ENCODE data around the gene NMUR1.

Gene NMUR1

DNA sequence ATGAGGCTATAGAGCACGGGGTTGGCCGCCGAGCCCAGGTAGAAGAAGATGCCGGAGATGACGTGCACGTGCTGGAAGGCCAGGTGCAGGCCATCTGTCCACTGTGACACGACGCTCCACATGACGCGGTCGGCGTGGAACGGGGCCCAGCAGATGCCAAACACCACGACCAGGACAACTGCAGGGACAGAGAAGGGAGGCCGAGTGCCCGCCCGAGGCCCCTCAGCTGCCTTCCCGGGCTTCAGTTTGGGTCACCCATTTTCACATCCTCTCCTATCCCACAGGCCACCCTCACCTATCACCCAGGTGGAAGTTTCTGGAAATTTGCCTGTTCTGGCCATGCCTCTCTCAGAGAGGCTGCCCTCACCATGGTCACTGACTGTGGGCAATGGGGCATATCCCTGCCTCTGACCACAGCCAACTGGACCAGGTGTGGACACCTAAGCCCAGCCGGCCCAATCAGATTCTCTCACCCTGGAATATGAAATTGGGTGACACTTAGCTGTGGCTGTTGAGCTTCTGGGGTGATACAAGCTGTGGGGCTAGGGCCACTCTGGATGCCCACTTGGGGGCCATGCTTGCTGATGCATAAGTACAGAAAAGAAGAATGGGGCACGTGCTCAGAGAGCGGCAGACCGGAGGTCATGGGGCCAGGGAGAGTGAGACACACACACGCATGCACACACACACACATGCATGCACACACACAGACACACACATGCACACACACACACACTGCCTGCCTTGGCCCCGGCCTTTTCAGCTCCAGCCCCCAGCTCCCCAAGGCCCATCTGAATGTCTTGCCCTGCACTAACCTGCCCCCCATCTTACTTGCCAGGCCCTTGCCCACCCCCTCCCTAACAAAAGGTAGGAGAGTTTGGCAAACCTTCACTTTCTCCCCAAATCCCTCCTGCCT, 4.7 kb downstream of the NMUR1 start:
- H3K4me1 ChIP-seq (ENCODE audit: control insufficient read depth, insufficient read depth, low read length), result no peaks in the 10 kb centered on the region; the same call in 1 of the 2 replicates
- DNase-seq (ENCODE audit: low read depth, low spot score), result no peak
- no peak overlapping the region for H3K27ac ChIP-seq (ENCODE audit: low read length)
- no peak overlapping the region for H3K4me3 ChIP-seq (ENCODE audit: low read length)
- no peaks in the 10 kb centered on the region for H3K36me3 ChIP-seq (ENCODE audit: control insufficient read depth, insufficient read depth, low read length)
- no peaks in the 10 kb centered on the region for H3K9me3 ChIP-seq (ENCODE audit: control insufficient read depth, insufficient read depth, low read length)
- no CpG with 5 or more reads among the region's 24 CpGs for WGBS (ENCODE audit: insufficient coverage, insufficient read length)
- peaks cover 3% of the 10 kb centered on the region; the same call in 1 of the 2 replicates for H3K27me3 ChIP-seq (ENCODE audit: control insufficient read depth, insufficient read depth, low read length)

DNA sequence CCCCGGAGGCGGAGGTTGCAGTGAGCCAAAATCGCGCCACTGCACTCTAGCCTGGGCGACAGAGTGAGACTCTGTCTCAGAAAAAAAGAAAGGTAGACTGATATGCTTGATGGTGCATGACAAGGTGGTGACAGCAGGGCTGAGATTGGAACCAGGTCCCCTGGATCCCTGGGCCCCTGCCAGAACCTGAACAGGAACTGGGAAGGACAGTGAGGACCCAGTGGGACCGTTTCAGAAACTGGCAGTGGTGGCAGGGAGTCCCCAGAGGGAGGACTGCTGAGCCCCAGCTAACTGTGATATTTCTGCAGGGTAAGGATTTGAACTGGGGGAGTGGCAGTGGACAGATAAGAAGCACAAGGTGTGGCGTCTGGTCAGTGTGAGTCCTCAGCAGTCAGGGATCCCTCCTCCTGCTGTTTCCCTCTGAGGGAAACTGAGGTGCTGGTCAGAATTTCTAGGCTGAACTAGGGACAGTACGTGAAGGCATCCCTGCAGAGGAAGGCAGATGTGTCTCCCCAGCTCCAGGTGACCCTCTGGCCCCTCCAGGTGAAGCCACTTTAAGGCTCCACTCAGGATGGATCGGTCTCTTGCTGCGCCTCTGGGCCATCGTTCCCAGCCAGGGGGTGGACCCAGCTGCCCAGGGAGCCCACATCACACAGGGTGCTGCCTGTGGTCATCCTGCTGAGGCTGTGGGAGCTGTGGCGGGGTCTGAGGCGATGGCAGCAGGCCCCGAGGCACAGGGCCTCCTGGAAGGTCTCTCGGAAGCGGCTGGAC, 5.6 kb downstream of the NMUR1 start:
- DNase-seq (ENCODE audit: low read depth, low spot score), result no peak
- Histone ChIP-seq H3K27ac (ENCODE audit: low read length) (no peak overlapping the region), H3K9me3 (ENCODE audit: control insufficient read depth, insufficient read depth, low read length) (no peaks in the 10 kb centered on the region), H3K4me1 (ENCODE audit: control insufficient read depth, insufficient read depth, low read length) (no peaks in the 10 kb centered on the region; the same call in 1 of the 2 replicates), H3K27me3 (ENCODE audit: control insufficient read depth, insufficient read depth, low read length) (peaks cover 2% of the 10 kb centered on the region; the same call in 1 of the 2 replicates), H3K36me3 (ENCODE audit: control insufficient read depth, insufficient read depth, low read length) (no peaks in the 10 kb centered on the region), H3K4me3 (ENCODE audit: low read length) (no peak overlapping the region)
- WGBS (ENCODE audit: insufficient coverage, insufficient read length), result no CpG with 5 or more reads among the region's 16 CpGs

DNA sequence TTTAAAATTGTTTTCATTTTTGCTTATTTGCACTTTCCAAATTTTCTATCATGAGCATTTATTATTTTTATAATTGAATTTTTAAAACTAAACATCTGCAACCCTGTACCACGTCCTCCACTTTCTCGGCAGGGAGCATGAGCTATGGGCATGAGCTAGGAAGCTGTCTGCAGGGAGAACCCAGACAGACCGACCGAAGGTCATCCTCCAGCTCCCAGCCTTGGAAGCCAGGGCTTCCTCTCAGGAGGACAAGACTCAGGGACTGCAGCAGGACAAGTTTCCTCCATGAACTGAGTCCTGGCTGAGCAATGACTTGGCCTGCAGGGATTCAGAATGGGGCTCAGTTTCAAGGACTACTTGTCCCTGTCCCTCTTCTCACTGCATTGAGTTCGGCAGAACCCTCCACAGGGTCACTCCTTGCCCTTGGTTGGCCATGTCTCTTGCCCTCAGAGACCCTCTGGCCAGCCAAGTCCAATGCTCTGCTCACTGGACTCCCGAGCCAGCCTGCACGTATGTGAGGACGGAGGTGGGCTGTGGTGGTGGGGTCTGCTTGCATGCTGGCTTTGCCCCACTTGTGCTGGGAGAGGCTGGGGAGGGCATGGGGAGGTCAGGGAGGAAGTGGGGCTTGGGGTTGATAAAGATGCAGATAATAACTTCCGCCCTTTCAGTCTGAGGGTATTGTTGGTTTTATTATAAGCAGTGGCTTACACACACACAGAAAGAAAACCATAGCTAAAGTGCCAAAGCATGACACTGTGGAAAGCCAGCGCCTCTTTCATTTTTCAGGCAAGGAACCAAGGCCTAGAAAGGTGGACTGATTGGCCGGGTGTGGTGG, 6.6 kb downstream of the NMUR1 start:
- Histone ChIP-seq H3K27ac (ENCODE audit: low read length) (no peak overlapping the region), H3K36me3 (ENCODE audit: control insufficient read depth, insufficient read depth, low read length) (no peaks in the 10 kb centered on the region), H3K27me3 (ENCODE audit: control insufficient read depth, insufficient read depth, low read length) (no peaks in the 10 kb centered on the region), H3K9me3 (ENCODE audit: control insufficient read depth, insufficient read depth, low read length) (no peaks in the 10 kb centered on the region), H3K4me3 (ENCODE audit: low read length) (no peak overlapping the region), H3K4me1 (ENCODE audit: control insufficient read depth, insufficient read depth, low read length) (no peaks in the 10 kb centered on the region; the same call in 1 of the 2 replicates)
- WGBS (ENCODE audit: insufficient coverage, insufficient read length), result no CpG with 5 or more reads among the region's 11 CpGs
- no peak for DNase-seq (ENCODE audit: low read depth, low spot score)

DNA sequence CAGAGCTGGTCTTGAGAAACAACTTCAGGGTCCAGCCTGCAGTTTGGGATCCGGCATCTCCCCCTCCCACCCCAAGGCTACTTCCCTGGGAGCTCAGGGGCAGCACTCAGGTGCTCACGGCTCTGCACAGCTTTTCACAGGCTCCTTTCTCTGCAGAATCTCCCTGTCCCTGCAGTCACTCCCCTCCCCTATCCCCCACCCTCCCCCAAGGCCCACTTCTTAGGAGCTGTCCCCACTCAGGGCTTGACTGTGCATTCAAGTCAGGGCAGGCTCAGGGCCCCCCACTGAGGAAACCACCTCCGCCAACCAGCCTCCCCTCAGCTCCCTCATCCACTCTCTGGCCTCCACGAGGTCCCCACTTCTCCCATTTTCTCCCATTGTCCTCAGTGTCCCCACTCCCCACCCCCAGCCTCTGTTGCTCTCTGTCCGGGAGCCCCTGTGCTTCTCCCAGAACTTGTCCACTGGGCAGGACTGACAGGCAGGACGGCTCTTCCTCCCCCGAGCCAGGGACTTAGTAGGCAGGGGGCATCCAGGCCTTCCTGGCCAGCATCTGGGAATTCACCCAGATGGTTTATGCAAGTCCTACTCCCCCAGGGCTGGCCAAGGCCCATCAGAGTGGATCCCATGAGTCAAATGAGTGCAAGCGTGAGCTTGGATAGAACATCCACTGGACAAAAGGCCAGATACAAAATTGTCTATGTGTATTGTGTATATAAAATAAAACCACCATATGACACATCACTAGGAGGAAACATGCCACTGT, 7.6 kb downstream of the NMUR1 start:
- Histone ChIP-seq H3K9me3 (ENCODE audit: control insufficient read depth, insufficient read depth, low read length) (no peaks in the 10 kb centered on the region), H3K36me3 (ENCODE audit: control insufficient read depth, insufficient read depth, low read length) (no peaks in the 10 kb centered on the region), H3K27ac (ENCODE audit: low read length) (no peak overlapping the region), H3K4me3 (ENCODE audit: low read length) (no peak overlapping the region), H3K27me3 (ENCODE audit: control insufficient read depth, insufficient read depth, low read length) (no peaks in the 10 kb centered on the region), H3K4me1 (ENCODE audit: control insufficient read depth, insufficient read depth, low read length) (no peaks in the 10 kb centered on the region; the same call in 1 of the 2 replicates)
- DNase-seq (ENCODE audit: low read depth, low spot score), result no peak
- no CpG with 5 or more reads among the region's 8 CpGs for WGBS (ENCODE audit: insufficient coverage, insufficient read length)

DNA sequence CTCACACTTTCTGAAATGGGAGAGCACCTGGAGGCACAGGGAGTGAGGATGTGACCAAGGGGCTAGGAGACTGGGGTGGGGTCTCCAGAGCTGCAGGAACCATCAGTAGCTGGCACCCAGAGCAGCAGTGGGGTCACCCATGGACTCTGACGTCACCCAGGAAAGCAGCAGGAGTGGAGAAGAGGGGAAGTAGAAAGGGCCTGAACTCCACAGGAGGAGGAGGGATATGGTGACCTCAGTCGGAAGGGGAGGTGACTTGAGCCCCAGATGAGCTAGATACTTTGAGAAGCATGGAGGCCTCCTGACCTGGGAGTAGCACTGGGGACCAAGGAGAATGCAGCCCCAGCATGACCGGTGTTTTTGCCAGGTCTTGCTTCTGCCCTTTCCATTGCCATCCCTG, 8.8 kb downstream of the NMUR1 start:
- H3K27ac ChIP-seq (ENCODE audit: low read length), result no peak overlapping the region
- no peaks in the 10 kb centered on the region for H3K27me3 ChIP-seq (ENCODE audit: control insufficient read depth, insufficient read depth, low read length)
- DNase-seq (ENCODE audit: low read depth, low spot score), result no peak
- no peaks in the 10 kb centered on the region for H3K36me3 ChIP-seq (ENCODE audit: control insufficient read depth, insufficient read depth, low read length)
- no CpG with 5 or more reads among the region's 3 CpGs for WGBS (ENCODE audit: insufficient coverage, insufficient read length)
- H3K9me3 ChIP-seq (ENCODE audit: control insufficient read depth, insufficient read depth, low read length), result no peaks in the 10 kb centered on the region
- no peak overlapping the region for H3K4me3 ChIP-seq (ENCODE audit: low read length)
- H3K4me1 ChIP-seq (ENCODE audit: control insufficient read depth, insufficient read depth, low read length), result no peaks in the 10 kb centered on the region; the same call in 1 of the 2 replicates

DNA sequence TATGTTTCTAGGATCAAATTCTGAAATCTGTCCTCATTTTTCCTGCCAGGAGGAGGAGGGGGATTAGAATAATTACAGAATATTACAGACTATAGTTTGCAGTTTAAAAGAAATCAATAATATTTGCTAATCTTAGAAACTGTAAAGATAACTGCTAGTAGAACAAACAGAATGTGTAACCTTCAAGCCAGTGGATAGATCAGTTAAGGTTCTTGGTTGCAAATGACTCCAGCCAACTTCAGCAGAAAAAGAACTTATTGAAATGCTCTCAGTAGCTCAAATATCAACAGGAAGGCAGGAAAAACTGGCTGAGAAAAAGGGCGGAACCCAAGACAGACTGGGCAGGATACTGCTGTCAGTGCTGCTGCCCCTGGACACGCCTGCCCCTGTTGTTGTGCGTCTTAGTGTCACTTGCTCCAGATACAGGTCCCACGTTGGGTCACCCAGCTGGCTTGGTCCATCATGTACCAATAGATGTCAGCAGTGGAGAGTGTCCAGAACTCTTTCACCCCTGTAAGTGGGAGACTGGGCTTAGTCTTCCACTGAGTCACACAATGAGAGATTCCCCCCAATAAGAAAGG, 10.2 kb downstream of the NMUR1 start:
- no peak for DNase-seq (ENCODE audit: low read depth, low spot score)
- no peaks in the 10 kb centered on the region for H3K36me3 ChIP-seq (ENCODE audit: control insufficient read depth, insufficient read depth, low read length)
- H3K9me3 ChIP-seq (ENCODE audit: control insufficient read depth, insufficient read depth, low read length), result no peaks in the 10 kb centered on the region
- H3K27ac ChIP-seq (ENCODE audit: low read length), result no peak overlapping the region
- H3K4me3 ChIP-seq (ENCODE audit: low read length), result no peak overlapping the region
- no CpG with 5 or more reads among the region's 4 CpGs for WGBS (ENCODE audit: insufficient coverage, insufficient read length)
- no peaks in the 10 kb centered on the region; the same call in 1 of the 2 replicates for H3K4me1 ChIP-seq (ENCODE audit: control insufficient read depth, insufficient read depth, low read length)
- no peaks in the 10 kb centered on the region for H3K27me3 ChIP-seq (ENCODE audit: control insufficient read depth, insufficient read depth, low read length)

DNA sequence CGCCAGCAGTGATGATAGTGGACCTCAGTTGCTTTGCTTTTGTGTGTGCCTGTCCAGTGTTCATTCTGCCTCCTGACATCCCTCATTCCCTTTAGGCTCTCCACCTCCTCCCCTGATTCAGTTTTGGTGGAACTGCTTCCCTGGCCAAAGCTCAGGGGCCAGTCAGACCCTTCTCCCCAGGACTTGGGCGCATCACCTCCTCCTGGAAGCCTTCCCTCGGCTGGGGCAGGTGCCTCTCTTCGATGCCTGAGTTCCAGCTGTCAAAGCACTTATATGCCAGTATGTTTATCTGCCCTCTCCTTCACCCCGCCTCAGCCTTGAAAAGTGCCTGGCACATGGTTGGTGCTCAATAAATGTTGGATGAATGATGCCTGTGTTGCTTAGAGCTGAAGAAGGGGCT, 11.5 kb downstream of the NMUR1 start:
- Histone ChIP-seq H3K27ac (ENCODE audit: low read length) (no peak overlapping the region), H3K4me1 (ENCODE audit: control insufficient read depth, insufficient read depth, low read length) (no peaks in the 10 kb centered on the region; the same call in 1 of the 2 replicates), H3K36me3 (ENCODE audit: control insufficient read depth, insufficient read depth, low read length) (no peaks in the 10 kb centered on the region), H3K27me3 (ENCODE audit: control insufficient read depth, insufficient read depth, low read length) (no peaks in the 10 kb centered on the region), H3K4me3 (ENCODE audit: low read length) (no peak overlapping the region), H3K9me3 (ENCODE audit: control insufficient read depth, insufficient read depth, low read length) (no peaks in the 10 kb centered on the region)
- DNase-seq (ENCODE audit: low read depth, low spot score), result no peak
- WGBS (ENCODE audit: insufficient coverage, insufficient read length), result no CpG with 5 or more reads among the region's 5 CpGs

DNA sequence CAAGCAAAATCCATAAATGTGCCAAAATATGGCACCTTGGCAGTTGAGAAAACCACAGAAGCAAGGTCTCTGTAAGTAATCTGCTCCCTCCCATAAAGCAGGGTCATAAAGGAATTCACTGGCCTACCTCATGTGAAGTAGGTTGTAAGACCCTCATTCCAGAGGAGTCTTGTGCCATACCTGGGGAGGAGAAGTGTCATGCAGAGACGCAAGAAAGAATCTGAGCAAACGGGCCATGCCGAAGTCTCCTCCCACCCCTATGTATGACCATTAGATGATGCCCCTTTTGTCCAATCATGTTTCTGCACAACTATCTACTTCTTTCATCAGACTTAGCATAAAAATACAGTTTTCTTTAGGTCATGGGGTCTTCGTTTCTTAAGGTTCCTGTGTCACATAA, 14.6 kb downstream of the NMUR1 start:
- Histone ChIP-seq H3K36me3 (ENCODE audit: control insufficient read depth, insufficient read depth, low read length) (no peaks in the 10 kb centered on the region), H3K27me3 (ENCODE audit: control insufficient read depth, insufficient read depth, low read length) (no peaks in the 10 kb centered on the region), H3K4me1 (ENCODE audit: control insufficient read depth, insufficient read depth, low read length) (no peaks in the 10 kb centered on the region; the same call in 1 of the 2 replicates), H3K27ac (ENCODE audit: low read length) (no peak overlapping the region), H3K4me3 (ENCODE audit: low read length) (no peak overlapping the region), H3K9me3 (ENCODE audit: control insufficient read depth, insufficient read depth, low read length) (no peaks in the 10 kb centered on the region)
- no CpG with 5 or more reads among the region's 4 CpGs for WGBS (ENCODE audit: insufficient coverage, insufficient read length)
- DNase-seq (ENCODE audit: low read depth, low spot score), result no peak

DNA sequence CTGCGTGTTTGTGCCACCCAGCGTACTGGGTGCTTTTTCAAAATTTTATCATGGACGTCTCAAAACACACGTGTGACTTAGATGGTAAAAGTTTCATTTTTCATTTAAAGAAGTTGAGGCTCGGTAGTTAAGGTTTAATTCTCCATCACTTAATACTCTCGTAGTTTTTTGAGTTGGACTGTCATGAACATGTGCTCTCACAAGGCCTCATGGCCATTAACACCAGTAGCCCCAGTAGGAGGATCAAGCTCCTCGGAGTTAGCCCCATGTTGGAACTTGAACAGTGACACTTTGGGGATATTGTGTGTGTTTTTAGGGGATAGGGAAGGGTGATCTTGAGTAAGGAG, 15.3 kb downstream of the NMUR1 start:
- H3K4me3 ChIP-seq (ENCODE audit: low read length), result peak overlapping the region; percentile 45; the same call in 1 of the 2 replicates
- H3K27ac ChIP-seq (ENCODE audit: low read length), result no peak overlapping the region
- H3K27me3 ChIP-seq (ENCODE audit: control insufficient read depth, insufficient read depth, low read length), result no peaks in the 10 kb centered on the region
- H3K9me3 ChIP-seq (ENCODE audit: control insufficient read depth, insufficient read depth, low read length), result no peaks in the 10 kb centered on the region
- DNase-seq (ENCODE audit: low read depth, low spot score), result no peak
- whole genome bisulfite sequencing (ENCODE audit: insufficient coverage, insufficient read length), result no CpG with 5 or more reads among the region's 7 CpGs
- H3K4me1 ChIP-seq (ENCODE audit: control insufficient read depth, insufficient read depth, low read length), result no peaks in the 10 kb centered on the region; the same call in 1 of the 2 replicates
- no peaks in the 10 kb centered on the region for H3K36me3 ChIP-seq (ENCODE audit: control insufficient read depth, insufficient read depth, low read length)

Measured in iPS DF 6.9 (cell line).